Gastroesophageal sphincter (tissue), 4 donors: ENCODE data around the gene MRPL14. TPM values are rescaled to one million over a fixed set of nuclear protein-coding genes. Genes with fewer than 3 reads are reported as not detected.
A peak's percentile ranks its signal among the peaks of the same experiment; 100 is the strongest.

ENCODE experiments used
- ATAC-seq: fragments of 150-250 bp; one replicate; pipeline ENCODE4 v1.9.1; 2016; ENCODE audit warnings: mild to moderate bottlenecking, moderate library complexity
- H3K27ac ChIP-seq, 4 donors: fragments of 200-600 bp; sonication (generic) in 3 of 4; 1 replicate in 3 of 4; 2 replicates in 1 of 4; pipeline ENCODE4 v1.5.1; 2016 to 2019
- H3K27me3 ChIP-seq: fragments of 200-600 bp; sonication (generic); one replicate; pipeline ENCODE4 v1.5.1; 2019
- H3K36me3 ChIP-seq, 2 donors: fragments of 200-600 bp; sonication (generic); one replicate each; pipeline ENCODE4 v1.5.1; 2019; ENCODE audit warnings: control low read depth in 1 of 2
- H3K4me1 ChIP-seq, 3 donors: fragments of 200-600 bp; sonication (generic); 1 replicate in 2 of 3; 2 replicates in 1 of 3; pipeline ENCODE4 v1.5.1; 2016 to 2019; ENCODE audit warnings: control low read depth in 2 of 3
- H3K4me3 ChIP-seq, 2 donors: fragments of 200-600 bp; sonication (generic); one replicate each; pipeline ENCODE4 v1.5.1; 2019; ENCODE audit warnings: mild to moderate bottlenecking in 1 of 2, moderate library complexity in 1 of 2
- H3K9me3 ChIP-seq, 3 donors: fragments of 200-600 bp; sonication (generic); one replicate each; pipeline ENCODE4 v1.5.1; 2017 to 2019; ENCODE audit warnings: control low read depth in 2 of 3
- EP300 ChIP-seq: sonication (generic); formaldehyde crosslinking; IDR thresholded peaks from one replicate; pipeline ENCODE4 v1.6.1; 2017; ENCODE audit warnings: antibody characterized with exemption, mild to moderate bottlenecking
- POLR2A ChIP-seq, 2 donors: fragments of 450-650 bp; IDR thresholded peaks; one replicate each; pipeline ENCODE4 v1.6.1; 2017; ENCODE audit warnings: antibody characterized with exemption in 2 of 2, mild to moderate bottlenecking in 2 of 2, moderate library complexity in 1 of 2
- POLR2AphosphoS5 ChIP-seq: sonication (generic); formaldehyde crosslinking; IDR thresholded peaks from one replicate; pipeline ENCODE4 v1.6.1; 2017; ENCODE audit warnings: antibody characterized with exemption
- WGBS, 2 donors: methylation state at CpG; one replicate each; pipeline ENCODE4 v1.1.5; 2018; ENCODE audit warnings: low coverage in 1 of 2; 5-methylcytosine and 5-hydroxymethylcytosine counted together
- total RNA-seq, 4 donors: library from RNA; depleted of rRNA; stranded (reverse); fragments of >200 nt; gene quantifications; one replicate each; pipeline ENCODE4 v1.1.0, GENCODE V29; 2016
- TF ChIP-seq, protein P1 (sequence below), 4 experiments: fragments of 200-600 bp in 2 of 4; fragments of 450-650 bp in 2 of 4; sonication (generic) in 1 of 4; IDR thresholded peaks; one replicate each; pipeline ENCODE4 v1.5.1; 2017 to 2019; ENCODE audit warnings: antibody characterized with exemption in 4 of 4, mild to moderate bottlenecking in 2 of 4, moderate library complexity in 2 of 4

The MRPL14 gene
- total RNA-seq, 4 donors from 2014 or later: 31.6 to 40.5 (median 35.8) TPM

DNA sequence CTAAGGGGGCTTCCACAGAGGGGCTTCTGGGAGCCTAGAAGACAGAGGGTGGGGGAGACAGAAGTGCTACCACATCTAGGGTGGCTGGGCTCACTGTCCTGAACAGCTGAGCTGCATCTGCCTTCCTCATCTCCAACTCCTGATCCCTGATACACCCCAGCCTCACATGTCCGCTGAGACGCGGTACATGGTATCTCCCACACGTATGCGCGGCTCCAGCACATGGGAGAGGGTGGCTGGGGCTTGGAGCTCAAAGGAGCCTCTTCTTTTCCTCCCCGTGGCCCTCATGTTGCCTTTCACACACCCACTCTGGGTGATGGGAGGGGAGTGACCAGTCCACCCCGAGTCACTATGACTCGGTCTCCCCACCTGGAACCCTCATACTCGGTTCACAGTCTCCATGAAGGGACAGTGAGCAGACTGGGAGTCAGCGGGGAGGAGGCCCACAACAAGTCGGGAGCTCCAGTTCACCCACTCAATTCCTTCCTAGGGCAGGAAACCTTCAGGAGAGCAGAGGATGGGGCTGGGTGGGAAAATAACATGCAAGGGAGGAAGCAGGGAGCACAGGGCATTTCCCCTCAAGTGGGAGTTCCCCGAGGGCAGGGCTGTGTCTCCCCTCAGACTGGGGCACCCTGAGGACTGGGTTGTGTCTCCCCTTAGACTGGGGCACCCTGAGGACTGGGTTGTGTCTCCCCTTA lies 61.7 kb downstream of the MRPL14 start:
- H3K27ac ChIP-seq: peak overlapping the region in 1 of 4 donors; percentile 11
- WGBS, 2 donors: 97% methylated on average over 5 of the region's 13 CpGs; no CpG with 5 or more reads in 1 of the 2 donors
- peaks cover 0 to 39% (median 6%) of the 10 kb centered on the region in 3 donors for H3K4me1 ChIP-seq

DNA sequence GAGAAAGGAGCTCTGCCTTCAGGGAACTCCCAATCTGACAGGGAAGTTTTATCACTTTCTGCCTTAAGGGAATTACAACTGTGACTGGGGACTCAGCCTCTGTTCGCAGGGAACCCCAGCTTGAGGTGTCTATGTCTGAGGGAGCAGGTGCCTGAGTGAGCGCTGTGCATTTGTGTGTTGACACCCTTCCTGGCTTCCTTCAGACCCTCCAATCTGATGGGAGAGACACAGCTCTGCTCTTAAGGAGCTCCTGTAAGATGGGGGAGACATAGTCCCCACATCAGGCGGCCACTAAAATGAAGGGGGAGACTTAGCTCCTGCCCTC lies 62.3 kb downstream of the MRPL14 start:
- no CpG with 5 or more reads among the region's 3 CpGs for WGBS, 2 donors
- ATAC-seq: no peak

More for the DNA sequence above, 61.7 kb downstream of the MRPL14 start:
- no peak for ATAC-seq
- Histone ChIP-seq H3K4me3 (no peak overlapping the region), H3K36me3 (no peaks in the 10 kb centered on the region), H3K9me3 (no peaks in the 10 kb centered on the region), H3K27me3 (no peaks in the 10 kb centered on the region)
- TF ChIP-seq POLR2A (IDR thresholded peaks at IDR 0.05): no peak
- TF ChIP-seq POLR2AphosphoS5: no peak

DNA sequence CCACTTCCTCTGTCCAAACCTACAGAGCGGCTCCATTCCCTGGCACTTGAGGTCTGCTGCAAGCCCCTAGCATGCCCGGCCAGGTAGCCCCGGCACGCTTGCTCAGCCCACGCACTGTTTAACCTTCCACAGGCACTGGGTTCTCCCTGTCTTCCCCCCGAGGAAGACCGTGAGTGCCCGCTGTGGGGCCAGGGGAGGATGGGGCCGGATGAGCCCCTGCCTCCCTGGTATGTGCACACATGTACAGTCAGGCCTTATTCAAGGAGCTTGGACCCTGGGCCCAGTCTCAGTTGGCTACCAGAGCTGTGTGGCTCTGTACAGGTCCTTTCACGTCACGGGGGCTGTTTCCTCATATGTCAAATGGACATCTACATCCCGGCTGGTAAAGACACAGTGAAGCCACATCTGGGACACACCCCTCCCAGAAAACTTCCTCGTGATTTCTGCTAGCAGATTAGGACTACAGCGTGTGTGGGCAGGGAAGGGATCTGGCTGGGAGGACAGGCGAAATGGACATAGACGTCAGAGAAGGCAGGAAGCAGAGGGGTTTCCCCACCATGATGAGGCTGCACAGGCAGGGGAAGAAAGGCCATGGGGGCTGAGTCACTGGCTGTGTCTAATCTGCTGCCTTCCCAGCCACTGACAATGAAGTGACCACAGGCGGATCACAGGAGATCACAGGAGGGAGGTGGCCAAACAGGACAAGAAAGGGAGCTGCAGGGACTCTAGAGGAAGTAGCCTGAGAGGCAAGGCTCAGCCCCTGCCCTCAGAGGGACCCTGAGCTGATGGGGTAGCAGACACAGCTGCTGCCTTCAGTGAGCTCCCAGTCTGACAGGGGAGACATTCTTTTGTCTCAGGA lies 62.9 kb downstream of the MRPL14 start:
- Histone ChIP-seq H3K36me3 (no peaks in the 10 kb centered on the region), H3K27me3 (no peaks in the 10 kb centered on the region), H3K27ac (peak overlapping the region in 1 of 4 donors; percentile 55), H3K4me3 (no peak overlapping the region), H3K4me1 (peaks cover 0 to 46% (median 8%) of the 10 kb centered on the region in 3 donors), H3K9me3 (no peaks in the 10 kb centered on the region)
- WGBS, 2 donors: 52% methylated on average over 7 of the region's 17 CpGs; no CpG with 5 or more reads in 1 of the 2 donors
- TF ChIP-seq EP300: no peak
- TF ChIP-seq POLR2AphosphoS5: peak; percentile 31
- peak; percentile 78 for ATAC-seq

More for the DNA sequence above, 62.3 kb downstream of the MRPL14 start:
- Histone ChIP-seq H3K4me1 (peaks cover 0 to 41% (median 6%) of the 10 kb centered on the region in 3 donors), H3K9me3 (no peaks in the 10 kb centered on the region), H3K27me3 (no peaks in the 10 kb centered on the region), H3K36me3 (no peaks in the 10 kb centered on the region), H3K4me3 (no peak overlapping the region), H3K27ac (peak overlapping the region in 1 of 4 donors; percentile 55)
- TF ChIP-seq POLR2A (IDR thresholded peaks at IDR 0.05): no peak
- TF ChIP-seq, protein P1, sequence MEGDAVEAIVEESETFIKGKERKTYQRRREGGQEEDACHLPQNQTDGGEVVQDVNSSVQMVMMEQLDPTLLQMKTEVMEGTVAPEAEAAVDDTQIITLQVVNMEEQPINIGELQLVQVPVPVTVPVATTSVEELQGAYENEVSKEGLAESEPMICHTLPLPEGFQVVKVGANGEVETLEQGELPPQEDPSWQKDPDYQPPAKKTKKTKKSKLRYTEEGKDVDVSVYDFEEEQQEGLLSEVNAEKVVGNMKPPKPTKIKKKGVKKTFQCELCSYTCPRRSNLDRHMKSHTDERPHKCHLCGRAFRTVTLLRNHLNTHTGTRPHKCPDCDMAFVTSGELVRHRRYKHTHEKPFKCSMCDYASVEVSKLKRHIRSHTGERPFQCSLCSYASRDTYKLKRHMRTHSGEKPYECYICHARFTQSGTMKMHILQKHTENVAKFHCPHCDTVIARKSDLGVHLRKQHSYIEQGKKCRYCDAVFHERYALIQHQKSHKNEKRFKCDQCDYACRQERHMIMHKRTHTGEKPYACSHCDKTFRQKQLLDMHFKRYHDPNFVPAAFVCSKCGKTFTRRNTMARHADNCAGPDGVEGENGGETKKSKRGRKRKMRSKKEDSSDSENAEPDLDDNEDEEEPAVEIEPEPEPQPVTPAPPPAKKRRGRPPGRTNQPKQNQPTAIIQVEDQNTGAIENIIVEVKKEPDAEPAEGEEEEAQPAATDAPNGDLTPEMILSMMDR (IDR thresholded peaks at IDR 0.05): no peak
- TF ChIP-seq EP300: no peak
- no peak for TF ChIP-seq POLR2AphosphoS5

DNA sequence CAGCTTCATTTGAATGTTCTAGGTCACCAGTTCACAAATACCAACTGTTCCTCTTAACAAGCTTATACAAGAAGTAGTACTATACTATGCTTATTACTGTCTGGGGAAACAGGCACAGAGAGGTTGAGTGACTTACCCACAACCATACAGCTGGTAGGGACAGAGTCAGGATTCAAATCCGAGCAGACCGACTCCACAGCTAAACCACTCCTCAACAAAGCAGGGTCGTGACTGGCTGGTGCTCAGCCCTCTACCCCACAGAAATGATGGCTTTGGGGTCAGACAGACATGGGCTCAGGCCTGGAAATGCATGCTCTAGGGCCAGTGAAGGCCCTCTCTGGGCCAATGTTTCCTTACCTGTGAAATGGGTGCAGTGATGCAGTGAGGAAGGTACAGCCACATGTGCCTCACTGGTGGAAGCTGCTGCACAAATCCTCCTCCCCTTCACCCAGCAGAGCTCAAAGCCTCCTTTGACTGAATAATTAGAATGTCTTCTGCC lies 63.6 kb downstream of the MRPL14 start:
- Histone ChIP-seq H3K9me3 (no peaks in the 10 kb centered on the region), H3K4me1 (peaks cover 0 to 53% (median 15%) of the 10 kb centered on the region in 3 donors), H3K4me3 (no peak overlapping the region), H3K27ac (peak overlapping the region in 1 of 4 donors; percentile 55), H3K36me3 (no peaks in the 10 kb centered on the region), H3K27me3 (no peaks in the 10 kb centered on the region)
- TF ChIP-seq POLR2AphosphoS5: no peak
- 85% methylated on average over 3 of the region's 3 CpGs; no CpG with 5 or more reads in 1 of the 2 donors for WGBS, 2 donors
- no peak for ATAC-seq

Other genes starting within 250 kb of the MRPL14 start
- gene TMEM63B, start 102 bp upstream of the MRPL14 start, total RNA-seq: 10 to 100 TPM; 11.3 to 32.0 (median 23.9) TPM
- under 1 TPM in 3 of 4 donors, not detected in 1; 0.19 to 0.45 (median 0.27) TPM for gene CAPN11, start 31.4 kb upstream of the MRPL14 start, total RNA-seq
- gene MYMX, start 89.5 kb upstream of the MRPL14 start, total RNA-seq: 1 to 10 TPM in 1 of 4 donors, not detected in 3; 1.4 TPM
- gene SLC29A1, start 96.1 kb upstream of the MRPL14 start, total RNA-seq: 100 to 1,000 TPM; 101 to 281 (median 134) TPM
- 100 to 1,000 TPM; 553 to 749 (median 626) TPM for gene HSP90AB1, start 119.6 kb upstream of the MRPL14 start, total RNA-seq
- gene SLC35B2, start 130.1 kb upstream of the MRPL14 start, total RNA-seq: 10 to 100 TPM; 21.3 to 34.0 (median 25.6) TPM
- gene NFKBIE, start 138.1 kb upstream of the MRPL14 start, total RNA-seq: 10 to 100 TPM in 1 of 4 donors, 1 to 10 TPM in 3; 4.2 to 13.4 (median 5.7) TPM
- gene TMEM151B, start 143.0 kb upstream of the MRPL14 start, total RNA-seq: under 1 TPM in 2 of 4 donors, not detected in 2; 0.27 to 0.69 TPM
- gene AARS2, start 185.9 kb upstream of the MRPL14 start, total RNA-seq: 1 to 10 TPM; 6.1 to 9.4 (median 6.9) TPM
- gene SPATS1, start 215.2 kb upstream of the MRPL14 start, total RNA-seq: not detected